Measurements from ENCODE around the gene KIDINS220.
"Not testable (repeated sequence)": the region's sequence is repeated elsewhere in the genome, so short reads cannot be mapped to it uniquely, and the experiment has no call there.

The KIDINS220 gene

DNA sequence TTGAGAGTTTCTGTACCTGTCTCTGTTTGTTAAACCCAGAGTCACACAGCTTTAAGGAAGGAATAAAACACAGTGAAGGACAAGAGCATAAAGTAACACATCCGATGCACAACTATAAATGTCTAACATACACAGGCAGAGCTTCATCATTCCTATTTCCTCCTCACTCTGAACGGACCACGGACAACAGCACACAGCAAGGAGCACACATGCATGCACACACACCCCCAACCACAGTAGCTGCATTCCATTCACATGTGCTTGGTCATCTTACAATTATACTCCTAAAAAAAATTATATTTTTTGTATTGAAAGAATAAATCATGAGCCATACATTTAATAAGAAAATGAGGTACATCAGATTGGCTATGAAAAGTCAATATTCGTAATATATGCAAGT lies 97.3 kb downstream of the KIDINS220 start:
- DNase-seq = no peak

DNA sequence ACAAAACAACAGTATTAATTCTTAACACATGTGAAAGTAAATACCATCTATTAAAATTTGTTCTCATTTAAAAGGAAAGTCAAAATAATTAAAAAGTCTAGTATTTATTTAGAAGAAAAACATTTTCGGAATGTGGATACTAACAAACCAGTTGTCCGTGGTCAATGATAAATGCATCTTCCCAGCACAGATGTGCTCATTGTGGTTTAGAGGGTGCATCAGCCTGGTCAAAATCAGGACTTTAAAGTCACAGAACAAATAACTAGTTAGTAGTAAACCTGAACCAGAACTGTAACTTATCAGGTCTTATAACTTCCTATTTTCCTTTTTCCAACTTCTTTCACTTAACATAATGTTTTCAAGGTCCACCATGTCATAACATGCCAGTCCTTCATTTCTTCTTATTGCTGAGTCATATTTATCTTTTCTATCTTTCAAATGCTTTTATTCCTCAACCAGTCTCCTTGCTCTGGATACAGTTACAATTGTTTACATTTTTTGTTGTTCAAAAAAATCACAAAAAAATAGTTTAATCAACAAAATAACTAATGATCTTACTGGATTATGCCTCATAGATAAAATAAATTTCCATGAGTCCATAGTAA lies 99.7 kb downstream of the KIDINS220 start:
- DNase-seq = no peak

DNA sequence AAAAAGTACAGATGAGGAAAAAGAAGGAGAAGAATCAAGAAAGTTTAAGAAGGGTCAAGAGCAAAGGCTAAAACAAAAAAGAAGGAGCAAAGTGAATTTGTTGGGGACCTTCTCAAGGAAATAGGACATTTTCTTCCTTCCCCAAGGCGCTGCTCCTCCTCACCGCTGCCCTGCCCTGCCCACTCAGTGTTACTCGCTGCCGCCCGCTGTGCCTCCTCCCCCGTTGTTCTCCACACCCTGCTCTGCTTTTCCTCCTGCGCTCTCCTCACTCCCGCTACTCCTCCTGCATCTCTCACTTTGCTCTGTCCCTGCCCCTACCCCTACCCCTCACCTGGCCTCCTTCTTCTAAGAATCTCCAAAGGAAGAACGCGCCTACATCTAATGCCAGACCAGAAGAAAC lies 104.8 kb downstream of the KIDINS220 start:
- no peak for DNase-seq

- no peak for DNase-seq
These were observed 107.5 kb downstream of the KIDINS220 start for GRCh38 chr2:8729939-8730338.

GRCh38 chr2:8729101-8729500 lies 108.3 kb downstream of the KIDINS220 start:
- not testable (repeated sequence) for DNase-seq

DNA sequence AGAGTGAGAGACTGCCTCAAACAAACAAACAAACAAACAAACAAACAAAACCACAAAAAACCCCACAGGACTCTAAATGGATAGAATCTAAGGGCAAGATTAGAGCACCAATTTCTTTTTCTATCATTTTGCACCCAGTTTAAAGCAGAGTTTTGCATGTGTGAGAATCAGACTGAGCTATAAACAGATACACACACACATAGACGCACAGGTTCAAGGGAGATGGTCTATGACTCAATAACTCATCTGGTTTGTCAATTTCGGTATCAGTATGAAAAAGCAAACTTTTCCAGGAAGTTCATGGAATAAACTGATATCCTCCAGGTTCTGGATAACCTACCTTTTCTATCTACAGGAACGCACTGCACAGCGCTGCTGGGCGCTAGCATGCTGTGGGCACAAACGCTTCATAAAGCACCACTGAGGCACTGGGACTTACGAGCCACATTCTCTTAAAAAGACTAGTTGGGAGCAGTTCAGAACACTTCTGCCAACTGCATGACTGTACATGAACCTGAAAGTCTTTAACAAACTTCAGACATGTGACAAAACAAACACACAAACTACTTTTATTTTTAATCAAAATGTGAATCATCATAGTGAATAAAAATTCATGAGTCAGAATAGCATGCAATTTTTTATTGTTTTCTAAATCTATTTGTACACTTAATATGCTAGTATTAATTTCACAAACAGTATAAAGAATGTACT lies 109.0 kb downstream of the KIDINS220 start:
- no peak for DNase-seq

DNA sequence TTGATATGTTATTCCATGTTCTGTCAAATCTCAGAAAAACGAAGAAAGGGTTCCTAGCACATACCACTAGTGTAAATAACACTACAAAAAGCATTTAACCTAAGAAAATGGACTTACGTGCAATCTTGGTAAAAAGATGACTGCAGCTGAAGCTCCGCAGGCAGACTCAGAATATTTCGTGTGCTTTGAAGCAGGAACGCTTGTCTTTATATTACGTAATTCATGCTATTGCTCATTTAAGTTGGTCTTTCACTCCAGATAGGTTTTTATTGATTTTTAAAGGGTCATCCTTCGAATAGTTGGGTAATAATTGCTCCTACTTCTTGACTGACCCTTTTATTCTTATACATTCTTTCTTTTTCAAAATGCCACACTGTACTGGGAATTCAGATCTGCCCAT lies 111.6 kb downstream of the KIDINS220 start:
- DNase-seq = no peak

DNA sequence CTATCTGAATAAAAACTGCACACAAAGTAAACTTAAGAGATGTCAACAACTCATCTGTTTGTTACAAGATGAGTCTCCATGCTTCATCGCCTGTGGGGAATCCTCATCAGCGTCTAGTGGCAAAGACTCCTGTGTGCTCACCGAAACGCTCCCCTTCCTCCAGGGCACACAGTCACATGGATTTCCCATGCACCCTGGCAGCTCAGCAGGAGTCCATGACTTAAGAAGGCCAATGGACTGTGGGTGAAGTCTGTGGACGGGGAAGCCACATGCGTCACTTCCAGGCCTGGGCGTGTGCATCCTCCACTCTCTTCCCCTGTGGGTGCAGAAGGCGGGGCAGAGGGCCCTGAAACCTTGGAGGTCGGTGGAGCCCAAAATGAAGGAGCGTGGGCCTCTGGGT lies 114.4 kb downstream of the KIDINS220 start:
- DNase-seq = no peak

GRCh38 chr2:8721410-8721809 lies 116.0 kb downstream of the KIDINS220 start:
- no peak for DNase-seq

GRCh38 chr2:8720741-8721140 lies 116.7 kb downstream of the KIDINS220 start:
- no peak for DNase-seq

DNA sequence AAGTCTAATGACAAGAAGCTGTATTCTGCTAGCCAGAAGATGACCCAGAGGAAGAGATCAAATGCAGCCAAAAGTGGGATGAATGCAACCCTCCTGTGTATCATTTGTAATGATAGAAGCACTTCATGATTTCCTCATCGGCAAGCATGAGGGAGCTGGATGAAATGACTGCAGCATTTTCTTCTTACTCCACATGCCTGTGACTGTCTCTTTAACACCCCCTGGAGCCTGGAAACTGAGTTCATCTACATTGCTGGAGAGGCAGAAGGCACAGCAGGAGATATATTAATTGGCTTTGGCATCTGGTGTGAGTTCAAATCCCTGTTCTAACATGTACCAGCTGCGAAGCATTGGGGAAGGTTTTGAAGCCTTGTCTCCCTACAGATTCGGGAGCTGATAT lies 117.9 kb downstream of the KIDINS220 start:
- DNase-seq = no peak

GRCh38 chr2:8714971-8715370 lies 122.4 kb downstream of the KIDINS220 start:
- no peak for DNase-seq

DNA sequence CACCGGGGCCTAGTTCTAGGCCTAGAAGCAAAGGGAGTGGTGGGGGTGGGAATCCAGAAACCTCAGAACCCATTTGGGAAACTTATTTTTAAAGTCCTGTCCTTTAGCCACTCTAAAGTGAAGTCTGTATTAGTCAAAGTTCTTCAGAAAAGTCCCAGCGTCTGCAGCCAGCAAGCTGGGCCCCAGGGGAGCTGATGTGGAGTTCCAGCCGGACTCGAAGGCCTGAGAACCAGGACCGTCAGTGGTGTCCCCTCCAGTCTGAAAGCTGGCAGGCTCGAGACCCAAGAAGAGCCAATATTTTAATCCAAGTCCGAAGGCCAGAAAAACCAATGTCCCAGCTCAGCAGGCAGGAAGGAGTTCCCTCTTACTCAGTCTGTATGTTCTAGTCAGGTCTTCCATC lies 123.1 kb downstream of the KIDINS220 start:
- DNase-seq = no peak

GRCh38 chr2:8710951-8711350 lies 126.5 kb downstream of the KIDINS220 start:
- no peak for DNase-seq

GRCh38 chr2:8709611-8710010 lies 127.8 kb downstream of the KIDINS220 start:
- no peak for DNase-seq

GRCh38 chr2:8704906-8705305 lies 132.5 kb downstream of the KIDINS220 start:
- no peak for DNase-seq

- no peak for DNase-seq
These were observed 135.6 kb downstream of the KIDINS220 start for GRCh38 chr2:8701681-8702379.

DNA sequence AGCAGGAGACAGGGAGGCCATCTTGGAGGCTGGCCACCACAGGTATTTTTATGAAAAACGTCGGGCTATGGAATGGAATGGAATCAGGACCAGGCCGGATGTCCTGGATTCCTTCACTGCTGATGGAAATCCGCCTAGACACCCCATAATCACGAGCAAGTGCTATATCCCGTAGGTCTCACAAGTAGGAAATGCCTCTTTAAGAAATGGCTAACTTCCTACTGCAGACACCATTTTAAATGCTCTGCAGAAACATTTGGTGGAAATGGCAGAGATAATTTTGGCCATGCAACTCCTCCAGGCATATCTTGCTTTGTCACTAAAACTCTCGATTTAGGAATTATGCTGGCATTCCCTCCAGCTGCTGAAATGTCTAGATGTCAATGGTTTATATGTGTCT lies 137.6 kb downstream of the KIDINS220 start:
- no peak for DNase-seq

GRCh38 chr2:8697190-8697589 lies 140.2 kb downstream of the KIDINS220 start:
- DNase-seq = no peak

DNA sequence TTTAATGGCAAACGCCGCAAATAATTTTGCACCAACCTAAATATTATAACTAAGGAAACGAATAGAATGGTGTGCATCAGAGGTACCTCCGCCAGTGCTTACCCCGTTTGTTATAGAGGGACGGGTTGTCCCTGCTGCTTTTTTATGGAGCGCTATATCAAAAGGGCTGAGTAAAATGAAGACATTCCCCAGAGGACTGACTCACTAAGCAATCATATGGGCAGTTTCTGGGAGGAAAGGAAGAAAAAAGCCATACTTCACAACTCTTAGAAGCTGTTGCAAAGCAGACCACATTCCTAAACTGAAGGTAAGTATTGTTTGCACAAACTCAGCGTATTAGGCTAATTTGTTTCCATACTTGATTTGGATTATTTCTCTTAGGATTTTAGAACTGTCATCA lies 142.7 kb downstream of the KIDINS220 start:
- DNase-seq = no peak

GRCh38 chr2:8693157-8693821 lies 144.1 kb downstream of the KIDINS220 start:
- peak; percentile 81 for DNase-seq

DNA sequence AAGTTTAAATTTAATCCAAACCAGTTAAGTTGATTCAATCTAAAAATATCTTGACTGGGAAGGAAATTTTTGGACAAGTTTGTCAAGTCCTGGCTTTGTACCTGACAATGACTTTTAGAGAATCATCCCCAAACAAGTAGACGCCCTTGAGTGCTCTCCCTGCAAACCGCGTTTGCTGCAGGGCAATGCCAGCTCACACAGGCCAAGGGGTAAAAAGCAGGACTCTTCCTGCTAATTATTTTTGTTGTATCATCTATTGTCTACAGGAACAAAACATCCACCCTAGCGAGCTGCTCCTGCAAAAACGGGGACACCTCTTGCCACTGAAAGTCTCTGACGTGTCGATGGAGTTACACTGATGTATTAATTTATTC lies 144.6 kb downstream of the KIDINS220 start:
- no peak for DNase-seq

DNA sequence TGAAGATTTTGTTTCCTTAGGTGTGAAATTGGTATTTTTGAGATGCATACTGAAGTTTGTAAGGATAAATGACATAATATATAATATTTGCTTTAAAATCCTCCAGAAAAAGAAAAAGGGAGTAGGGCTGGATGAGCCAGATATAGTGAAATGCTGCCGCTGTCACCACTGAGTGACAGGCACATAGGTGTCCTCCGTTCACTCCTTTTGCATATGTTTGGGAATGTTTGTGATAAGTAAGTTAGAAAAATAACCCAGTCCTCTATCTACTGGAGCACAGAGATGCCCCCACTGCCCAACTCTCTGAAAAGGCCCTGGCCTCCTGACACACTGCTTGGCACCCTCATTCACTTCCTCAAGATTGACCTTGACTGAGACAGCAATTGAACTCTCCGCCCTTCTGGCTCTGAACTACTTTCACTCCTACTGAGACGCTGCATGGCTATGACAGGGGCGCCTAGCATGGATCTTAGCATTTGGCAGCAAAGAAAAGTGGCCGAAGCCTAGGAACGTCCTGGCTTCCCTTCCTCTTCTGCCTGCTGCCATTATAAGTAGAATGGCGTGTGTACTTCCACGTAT lies 145.5 kb downstream of the KIDINS220 start:
- DNase-seq = no peak

Data from activated CD8-positive, alpha-beta memory T cell treated with anti-CD3 and anti-CD28 coated beads, Interleukin-2, amount 50 U/mL, for 48 hours (primary cell).